ENCODE data around the gene THUMPD3. TPM values are rescaled to one million over a fixed set of nuclear protein-coding genes. Genes with fewer than 3 reads are reported as not detected.
A peak's percentile ranks its signal among the peaks of the same experiment; 100 is the strongest.

THUMPD3 gene
- total and polyA plus RNA-seq, 2 of the 13 experiments (the other 11 are each of a cell fraction or from before 2014, with no cell fraction given): 31.2 to 44.1 TPM

- Histone ChIP-seq H2AFZ (ENCODE audit: low read length) (no peak overlapping the region), H3K4me3 (replicated peaks in 1 of 3; ENCODE audit: insufficient read depth in 1 of 3, low read depth in 2 of 3, low read length in 3 of 3) (peak overlapping the region; percentile 91 to 95 (median 92)), H4K20me1 (ENCODE audit: insufficient read depth, low read length) (peaks cover 70% of the 10 kb centered on the region), H3K79me2 (ENCODE audit: insufficient read depth, low read length) (peaks cover 87% of the 10 kb centered on the region), H3K4me2 (ENCODE audit: low read depth, low read length) (peak overlapping the region; percentile 98), H3K9me3 (ENCODE audit: low read length) (no peaks in the 10 kb centered on the region), H3K36me3 (replicated peaks in 1 of 2; ENCODE audit: control insufficient read depth in 1 of 2, insufficient read depth in 2 of 2, low read length in 2 of 2) (peaks cover 6 to 45% of the 10 kb centered on the region in 2 experiments), H3K27me3 (ENCODE audit: control insufficient read depth in 1 of 2, insufficient read depth in 2 of 2, low read length in 2 of 2) (no peaks in the 10 kb centered on the region; a peak in 1 of 5 replicates), H3K27ac (ENCODE audit: extremely low read length, insufficient read depth, low read length) (peak overlapping the region; percentile 93), H3K4me1 (ENCODE audit: insufficient read depth, low read length) (peaks cover 48% of the 10 kb centered on the region), H3K9ac (ENCODE audit: insufficient read depth, low read depth, low read length) (peak overlapping the region; percentile 96)
- DNase-seq (ENCODE audit: low spot score) (no peak), ATAC-seq (no peak), FAIRE-seq (no peak)
- CTCF ChIA-PET (ENCODE audit: low intra/inter-chr PET ratio, low total read pairs): no interaction called here
- TF ChIP-seq POLR2A (IDR thresholded peaks at IDR 0.05; ENCODE audit: insufficient read depth in 1 of 2, low read depth in 2 of 2, low read length in 2 of 2) (peak in 1 of 2 experiments; percentile 11; a peak in 1 of 4 replicates), ZNF160 (CRISPR knock-in tag; IDR thresholded peaks at IDR 0.05) (0 out of 2 replicates have a peak, but pooled peaks have one; percentile 6), ZBTB7B (CRISPR knock-in tag; IDR thresholded peaks at IDR 0.05) (no peak), TEAD2 (CRISPR knock-in tag; IDR thresholded peaks at IDR 0.05) (no peak), POLR2G (IDR thresholded peaks at IDR 0.05; ENCODE audit: low read depth, low read length) (0 out of 2 replicates have a peak, but pooled peaks have one; percentile 2), ZNF816 (CRISPR knock-in tag; IDR thresholded peaks at IDR 0.05; ENCODE audit: borderline replicate concordance) (0 out of 2 replicates have a peak, but pooled peaks have one; percentile 52), FOXP4 (CRISPR knock-in tag; IDR thresholded peaks at IDR 0.05) (0 out of 2 replicates have a peak, but pooled peaks have one; percentile 14), JUN (CRISPR knock-in tag; IDR thresholded peaks at IDR 0.05) (no peak), GABPA (IDR thresholded peaks at IDR 0.05; ENCODE audit: low read depth, low read length) (no peak), GABPA (CRISPR knock-in tag; IDR thresholded peaks at IDR 0.05; ENCODE audit: low read depth) (peak; percentile 21; the same call in 1 of the 2 replicates), RBM22 (optimal IDR thresholded peaks at IDR 0.05; ENCODE audit: low read length) (peak; percentile 19), SSRP1 (CRISPR knock-in tag; IDR thresholded peaks at IDR 0.05) (0 out of 2 replicates have a peak, but pooled peaks have one; percentile 22), CCAR2 (optimal IDR thresholded peaks at IDR 0.05; ENCODE audit: low read depth, low read length) (no peak), ZNF235 (CRISPR knock-in tag; IDR thresholded peaks at IDR 0.05; ENCODE audit: borderline replicate concordance) (0 out of 2 replicates have a peak, but pooled peaks have one; percentile 8), HMG20B (CRISPR knock-in tag; conservative IDR thresholded peaks at IDR 0.05) (no peak), BORCS8-MEF2B (CRISPR knock-in tag; IDR thresholded peaks at IDR 0.05) (0 out of 2 replicates have a peak, but pooled peaks have one; percentile 6), ZNF274 (CRISPR knock-in tag; IDR thresholded peaks at IDR 0.05) (no peak)
- WGBS (ENCODE audit: low lambda C conversion rate): 22% methylated on average over 10 of the region's 15 CpGs
- intact Hi-C loops (cut with micrococcal nuclease; ENCODE audit: unreplicated experiment) (no loop called here), in situ Hi-C loops (cut with HindIII; ENCODE audit: extremely low pct_ligation_motif_present, low pct_unique_long_range_greater_than_20kb) (no loop called here)
- TSS peak; percentile 38 for BruUV-seq (replicated peaks)
- POLR2A ChIA-PET: interaction anchor here (0.8 to 5.8 kb wide), 12 partner anchors 7 to 62 kb away, joined by 3 to 112 read pairs (median 10); partner anchors contain the start of gene THUMPD3
Observed at GRCh38 chr3:9395570-9396300, 32.9 kb downstream of the THUMPD3 start.

All from HepG2 (cell line).